GM12873 (cell line): ENCODE measurements around the gene ABLIM3.

ENCODE experiments used
- TF ChIP-seq, protein P1 (sequence below): IDR thresholded peaks from 2 replicates; pipeline ENCODE4 v1.5.1; 2012; ENCODE audit warnings: low read depth, mild to moderate bottlenecking, moderate library complexity, low read length, control low read depth; ENCODE audit not compliant: insufficient read depth; ENCODE audit errors: missing control alignments

Gene ABLIM3

GRCh38 chr5:149133795-149134777 is 7.2 kb upstream of the ABLIM3 start:
- TF ChIP-seq, protein P1, sequence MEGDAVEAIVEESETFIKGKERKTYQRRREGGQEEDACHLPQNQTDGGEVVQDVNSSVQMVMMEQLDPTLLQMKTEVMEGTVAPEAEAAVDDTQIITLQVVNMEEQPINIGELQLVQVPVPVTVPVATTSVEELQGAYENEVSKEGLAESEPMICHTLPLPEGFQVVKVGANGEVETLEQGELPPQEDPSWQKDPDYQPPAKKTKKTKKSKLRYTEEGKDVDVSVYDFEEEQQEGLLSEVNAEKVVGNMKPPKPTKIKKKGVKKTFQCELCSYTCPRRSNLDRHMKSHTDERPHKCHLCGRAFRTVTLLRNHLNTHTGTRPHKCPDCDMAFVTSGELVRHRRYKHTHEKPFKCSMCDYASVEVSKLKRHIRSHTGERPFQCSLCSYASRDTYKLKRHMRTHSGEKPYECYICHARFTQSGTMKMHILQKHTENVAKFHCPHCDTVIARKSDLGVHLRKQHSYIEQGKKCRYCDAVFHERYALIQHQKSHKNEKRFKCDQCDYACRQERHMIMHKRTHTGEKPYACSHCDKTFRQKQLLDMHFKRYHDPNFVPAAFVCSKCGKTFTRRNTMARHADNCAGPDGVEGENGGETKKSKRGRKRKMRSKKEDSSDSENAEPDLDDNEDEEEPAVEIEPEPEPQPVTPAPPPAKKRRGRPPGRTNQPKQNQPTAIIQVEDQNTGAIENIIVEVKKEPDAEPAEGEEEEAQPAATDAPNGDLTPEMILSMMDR = no peak

DNA sequence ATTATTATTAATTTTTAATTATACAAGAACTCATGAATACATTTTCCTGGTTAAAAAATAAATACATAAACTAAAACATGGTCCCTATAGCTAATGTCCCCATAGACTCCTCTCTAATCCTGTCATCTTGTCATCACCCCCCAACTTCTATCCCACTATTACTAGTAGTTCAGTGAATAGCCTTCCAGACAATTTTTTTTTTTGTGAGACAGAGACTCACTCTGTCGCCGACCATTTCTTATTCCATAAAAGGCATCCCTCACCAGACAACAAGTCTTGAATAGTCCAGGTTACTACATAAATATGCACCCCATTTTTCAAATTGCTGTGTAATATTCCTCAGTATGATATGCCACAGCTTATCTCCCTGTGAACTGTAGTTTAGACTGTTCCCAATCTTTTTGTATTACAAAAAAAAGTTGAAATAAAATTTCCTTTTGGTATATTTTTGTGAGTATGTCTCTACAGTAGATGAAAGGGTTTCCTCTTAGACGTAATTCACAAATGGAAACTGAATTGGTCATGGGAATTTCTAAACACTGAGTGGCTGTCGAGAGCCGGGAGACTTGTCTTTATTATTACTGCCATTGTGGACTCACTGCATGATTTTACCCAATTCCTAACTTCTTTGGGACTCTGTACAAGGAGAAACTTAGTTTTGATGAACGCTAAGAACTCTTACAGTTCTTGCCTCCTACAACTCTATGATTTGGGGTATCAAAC is 6.4 kb upstream of the ABLIM3 start:
- TF ChIP-seq, protein P1 = no peak

DNA sequence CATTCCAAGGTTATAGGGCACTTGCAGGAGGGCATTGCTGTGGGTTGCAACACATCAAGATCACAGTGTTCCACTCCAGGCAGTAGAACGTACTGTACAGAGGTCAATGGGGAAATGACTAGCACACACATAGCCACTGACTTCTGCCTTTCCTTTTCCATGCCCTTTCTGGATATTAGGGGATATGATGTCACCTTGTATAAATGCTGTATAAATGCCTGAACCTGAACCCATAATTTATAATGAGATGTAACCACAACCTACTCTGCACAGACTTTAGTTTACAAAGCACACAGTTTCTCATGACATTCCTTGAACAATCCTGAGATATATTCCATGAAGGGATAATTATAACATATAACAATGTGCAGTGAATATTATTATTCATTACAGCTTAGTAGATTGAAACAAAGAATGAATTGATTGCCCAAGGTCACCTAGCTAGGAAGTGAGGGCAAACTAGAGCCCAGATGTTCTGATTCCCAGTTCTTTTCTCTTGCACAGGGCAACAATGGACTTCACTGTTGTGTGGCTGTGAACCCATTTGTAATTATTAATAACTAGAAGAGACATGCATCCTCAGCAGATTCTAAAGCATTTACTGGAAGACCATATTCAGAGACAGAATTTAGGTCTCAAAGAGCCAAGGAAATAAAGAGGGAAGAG is 5.6 kb upstream of the ABLIM3 start:
- TF ChIP-seq, protein P1 = no peak

- TF ChIP-seq, protein P1 = no peak
Measured at GRCh38 chr5:149138182-149138923, 2.9 kb upstream of the ABLIM3 start.

GRCh38 chr5:149140197-149141002 is 893 bp upstream of the ABLIM3 start:
- TF ChIP-seq, protein P1 = no peak
